Activated naive CD4-positive, alpha-beta T cell treated with anti-CD3 and anti-CD28 coated beads, Interleukin-2, amount 50 U/mL, for 24 hours (primary cell): ENCODE measurements around the gene MON1A.
"Not testable (repeated sequence)": the region's sequence is repeated elsewhere in the genome, so short reads cannot be mapped to it uniquely, and the experiment has no call there.

Source experiments
- H3K27ac Mint-ChIP-seq: one replicate; pipeline ENCODE4 v1.8.0; 2021; ENCODE audit warnings: mild to moderate bottlenecking, mixed read lengths
- H3K27me3 Mint-ChIP-seq: one replicate; pipeline ENCODE4 v1.8.0; 2021; ENCODE audit warnings: mixed read lengths
- H3K36me3 Mint-ChIP-seq: one replicate; pipeline ENCODE4 v1.8.0; 2021; ENCODE audit warnings: mixed read lengths
- H3K4me1 Mint-ChIP-seq: one replicate; pipeline ENCODE4 v1.8.0; 2021; ENCODE audit warnings: mixed read lengths
- H3K4me3 Mint-ChIP-seq: one replicate; pipeline ENCODE4 v1.8.0; 2021; ENCODE audit warnings: mild to moderate bottlenecking, mixed read lengths
- H3K9me3 Mint-ChIP-seq: one replicate; pipeline ENCODE4 v1.8.0; 2021; ENCODE audit warnings: mixed read lengths

The MON1A gene

GRCh38 chr3:49929291-49930167, at the start of gene MON1A:
MON1A (minus strand) TSS chr3:49929811; CDS start chr3:49913346, 16,465 bp downstream.
- Mint-ChIP-seq H3K27me3 (no peaks in the 10 kb centered on the region), H3K4me1 (peaks cover 29% of the 10 kb centered on the region), H3K9me3 (no peaks in the 10 kb centered on the region), H3K36me3 (no peaks in the 10 kb centered on the region), H3K4me3 (peak within 1 kb of the TSS; percentile 88), H3K27ac (peak within 1 kb of the TSS; percentile 77)

DNA sequence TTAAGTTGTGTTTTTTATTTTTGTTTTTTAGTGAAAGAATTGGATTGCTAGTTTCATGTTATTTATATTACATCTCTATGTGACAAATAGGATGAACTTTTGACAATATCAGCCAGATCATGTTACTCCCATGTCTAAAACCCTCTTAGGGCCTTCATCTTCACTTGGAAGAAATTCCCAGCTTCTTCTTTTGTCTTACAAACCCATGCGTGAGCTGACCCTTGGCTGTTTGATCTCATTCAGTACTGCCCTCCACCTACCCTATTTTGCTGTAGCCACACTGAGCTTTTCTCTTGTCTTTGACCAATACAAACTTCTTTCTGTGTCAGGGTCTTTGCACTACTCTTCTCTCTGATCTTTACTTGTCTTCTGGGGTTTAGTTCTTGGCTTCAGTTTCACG, 47.3 kb upstream of the MON1A start:
- no peak overlapping the region for H3K4me3 Mint-ChIP-seq
- H3K27ac Mint-ChIP-seq: no peak overlapping the region
- H3K9me3 Mint-ChIP-seq: no peaks in the 10 kb centered on the region
- peaks cover 11% of the 10 kb centered on the region for H3K36me3 Mint-ChIP-seq
- H3K4me1 Mint-ChIP-seq: no peaks in the 10 kb centered on the region
- H3K27me3 Mint-ChIP-seq: no peaks in the 10 kb centered on the region

GRCh38 chr3:49972656-49973055, 43.0 kb upstream of the MON1A start:
- no peaks in the 10 kb centered on the region for H3K27me3 Mint-ChIP-seq
- H3K27ac Mint-ChIP-seq: no peak overlapping the region
- no peaks in the 10 kb centered on the region for H3K9me3 Mint-ChIP-seq
- no peak overlapping the region for H3K4me3 Mint-ChIP-seq
- H3K4me1 Mint-ChIP-seq: peaks cover 7% of the 10 kb centered on the region
- peaks cover 12% of the 10 kb centered on the region for H3K36me3 Mint-ChIP-seq

DNA sequence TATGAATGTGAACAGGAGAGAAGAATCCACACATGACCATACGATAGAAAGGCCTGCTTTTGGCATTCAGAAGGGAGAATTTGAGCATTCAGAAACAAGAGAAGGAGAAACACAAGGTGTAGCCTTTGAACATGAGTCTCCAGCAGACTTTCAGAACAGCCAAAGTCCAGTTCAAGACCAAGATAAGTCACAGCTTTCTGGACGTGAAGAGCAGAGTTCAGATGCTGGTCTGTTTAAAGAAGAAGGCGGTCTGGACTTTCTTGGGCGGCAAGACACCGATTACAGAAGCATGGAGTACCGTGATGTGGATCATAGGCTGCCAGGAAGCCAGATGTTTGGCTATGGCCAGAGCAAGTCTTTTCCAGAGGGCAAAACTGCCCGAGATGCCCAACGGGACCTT, 38.7 kb upstream of the MON1A start:
- no peak overlapping the region for H3K27ac Mint-ChIP-seq

DNA sequence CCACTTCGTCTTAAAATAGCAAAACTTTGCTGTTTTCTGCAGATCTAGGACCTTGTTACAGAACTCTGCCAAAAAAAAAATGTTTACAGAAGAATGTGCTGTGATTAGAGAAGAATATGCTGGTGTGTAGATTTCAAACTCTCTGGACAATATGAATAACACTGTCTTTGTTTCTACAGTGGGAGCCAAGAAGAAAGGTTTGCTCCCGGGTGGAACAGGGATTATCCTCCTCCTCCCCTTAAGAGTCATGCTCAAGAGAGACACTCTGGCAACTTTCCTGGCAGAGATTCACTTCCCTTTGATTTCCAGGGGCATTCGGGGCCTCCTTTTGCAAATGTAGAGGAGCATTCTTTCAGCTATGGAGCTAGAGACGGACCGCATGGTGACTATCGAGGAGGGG, 37.7 kb upstream of the MON1A start:
- H3K27ac Mint-ChIP-seq: no peak overlapping the region
- H3K9me3 Mint-ChIP-seq: no peaks in the 10 kb centered on the region
- peaks cover 15% of the 10 kb centered on the region for H3K4me1 Mint-ChIP-seq
- no peaks in the 10 kb centered on the region for H3K27me3 Mint-ChIP-seq
- no peak overlapping the region for H3K4me3 Mint-ChIP-seq
- peaks cover 9% of the 10 kb centered on the region for H3K36me3 Mint-ChIP-seq

More for the DNA sequence above, 38.7 kb upstream of the MON1A start:
- Mint-ChIP-seq H3K36me3 (peaks cover 11% of the 10 kb centered on the region), H3K9me3 (no peaks in the 10 kb centered on the region), H3K4me3 (no peak overlapping the region), H3K27me3 (no peaks in the 10 kb centered on the region), H3K4me1 (peaks cover 15% of the 10 kb centered on the region)

DNA sequence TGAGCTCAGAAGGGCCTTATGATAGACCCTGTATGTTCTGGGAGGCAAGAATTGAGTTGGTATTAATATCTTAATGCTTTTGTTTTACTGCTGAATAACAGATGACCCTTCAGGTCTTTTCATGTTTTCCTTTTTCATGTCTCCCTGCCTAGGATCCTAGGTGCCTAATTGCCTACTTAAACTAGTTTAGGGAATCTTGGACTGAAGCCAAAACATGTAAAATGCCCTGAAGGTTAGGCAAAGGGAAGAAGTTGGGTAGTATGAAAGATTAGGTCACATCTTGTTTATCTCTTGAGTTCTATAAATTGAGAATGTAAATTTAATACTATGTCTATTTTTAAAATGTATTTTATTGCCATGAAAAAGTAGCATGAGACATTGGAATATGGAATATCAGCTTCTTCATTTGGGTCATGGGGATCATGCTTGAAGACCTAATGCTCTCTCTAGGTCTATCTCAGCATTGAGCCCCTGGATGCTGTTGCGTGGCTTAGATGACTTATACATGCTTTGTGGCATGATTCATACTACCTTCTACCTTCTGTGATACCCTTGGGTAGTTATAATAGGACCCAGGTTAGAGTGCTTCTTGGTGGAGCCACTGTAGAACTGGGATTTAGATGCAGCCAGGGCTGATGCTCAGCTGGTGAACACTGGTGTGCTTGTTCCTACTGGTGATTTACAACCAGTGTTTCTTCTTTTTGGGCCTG, 36.8 kb upstream of the MON1A start:
- H3K9me3 Mint-ChIP-seq: no peaks in the 10 kb centered on the region
- H3K4me3 Mint-ChIP-seq: no peak overlapping the region
- peaks cover 9% of the 10 kb centered on the region for H3K36me3 Mint-ChIP-seq
- no peaks in the 10 kb centered on the region for H3K27me3 Mint-ChIP-seq
- H3K27ac Mint-ChIP-seq: peak overlapping the region; percentile 62
- peaks cover 15% of the 10 kb centered on the region for H3K4me1 Mint-ChIP-seq

DNA sequence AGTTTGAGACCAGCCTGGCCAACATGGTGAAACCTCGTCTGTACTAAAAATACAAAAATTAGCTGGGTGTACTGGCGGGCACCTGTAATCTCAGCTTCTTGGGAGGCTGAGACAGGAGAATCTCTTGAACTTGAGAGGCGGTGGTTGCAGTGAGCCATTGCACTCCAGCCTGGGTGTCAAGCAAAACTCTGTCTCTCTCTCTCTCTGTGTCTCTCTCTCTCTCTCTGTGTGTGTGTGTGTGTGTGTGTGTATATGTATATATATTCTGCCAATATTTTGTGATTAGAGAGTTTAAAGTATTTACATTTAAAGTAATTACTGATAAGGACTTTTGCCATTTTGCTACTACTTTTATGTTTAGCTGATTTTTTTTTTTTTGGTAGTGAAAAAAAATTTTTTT, 26.0 kb upstream of the MON1A start:
- no peaks in the 10 kb centered on the region for H3K27me3 Mint-ChIP-seq
- H3K36me3 Mint-ChIP-seq: peaks cover 5% of the 10 kb centered on the region
- no peak overlapping the region for H3K4me3 Mint-ChIP-seq
- H3K4me1 Mint-ChIP-seq: peaks cover 29% of the 10 kb centered on the region
- H3K27ac Mint-ChIP-seq: no peak overlapping the region
- no peaks in the 10 kb centered on the region for H3K9me3 Mint-ChIP-seq

- Mint-ChIP-seq H3K9me3 (no peaks in the 10 kb centered on the region), H3K4me3 (no peak overlapping the region), H3K27me3 (no peaks in the 10 kb centered on the region), H3K36me3 (peaks cover 5% of the 10 kb centered on the region), H3K27ac (no peak overlapping the region), H3K4me1 (peaks cover 31% of the 10 kb centered on the region)
Observed at GRCh38 chr3:49952924-49953323, 23.3 kb upstream of the MON1A start.

DNA sequence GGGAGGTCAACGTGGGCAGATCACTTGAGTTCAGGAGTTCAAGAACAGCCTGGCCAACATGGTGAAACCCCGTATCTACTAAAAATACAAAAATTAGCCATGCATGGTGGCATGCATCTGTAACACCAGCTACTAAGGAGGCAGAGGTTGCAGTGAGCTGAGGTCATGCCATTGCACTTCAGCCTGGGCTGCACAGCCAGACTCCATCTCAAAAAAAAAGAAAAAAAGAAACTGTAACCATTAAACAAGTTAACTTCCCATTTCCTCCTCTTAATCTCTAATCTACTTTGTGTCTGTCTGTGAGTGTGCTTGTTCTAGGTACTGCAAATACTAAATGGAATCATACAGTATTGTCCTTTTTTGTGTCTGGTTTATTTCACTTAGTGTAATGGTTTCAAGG, 13.0 kb upstream of the MON1A start:
- Mint-ChIP-seq H3K9me3 (no peaks in the 10 kb centered on the region), H3K27me3 (no peaks in the 10 kb centered on the region), H3K4me3 (peak overlapping the region; percentile 9), H3K36me3 (peaks cover 9% of the 10 kb centered on the region), H3K4me1 (peaks cover 30% of the 10 kb centered on the region), H3K27ac (peak overlapping the region; percentile 25)

GRCh38 chr3:49940667-49941249, 11.1 kb upstream of the MON1A start:
- peak overlapping the region; percentile 99 for H3K4me3 Mint-ChIP-seq

DNA sequence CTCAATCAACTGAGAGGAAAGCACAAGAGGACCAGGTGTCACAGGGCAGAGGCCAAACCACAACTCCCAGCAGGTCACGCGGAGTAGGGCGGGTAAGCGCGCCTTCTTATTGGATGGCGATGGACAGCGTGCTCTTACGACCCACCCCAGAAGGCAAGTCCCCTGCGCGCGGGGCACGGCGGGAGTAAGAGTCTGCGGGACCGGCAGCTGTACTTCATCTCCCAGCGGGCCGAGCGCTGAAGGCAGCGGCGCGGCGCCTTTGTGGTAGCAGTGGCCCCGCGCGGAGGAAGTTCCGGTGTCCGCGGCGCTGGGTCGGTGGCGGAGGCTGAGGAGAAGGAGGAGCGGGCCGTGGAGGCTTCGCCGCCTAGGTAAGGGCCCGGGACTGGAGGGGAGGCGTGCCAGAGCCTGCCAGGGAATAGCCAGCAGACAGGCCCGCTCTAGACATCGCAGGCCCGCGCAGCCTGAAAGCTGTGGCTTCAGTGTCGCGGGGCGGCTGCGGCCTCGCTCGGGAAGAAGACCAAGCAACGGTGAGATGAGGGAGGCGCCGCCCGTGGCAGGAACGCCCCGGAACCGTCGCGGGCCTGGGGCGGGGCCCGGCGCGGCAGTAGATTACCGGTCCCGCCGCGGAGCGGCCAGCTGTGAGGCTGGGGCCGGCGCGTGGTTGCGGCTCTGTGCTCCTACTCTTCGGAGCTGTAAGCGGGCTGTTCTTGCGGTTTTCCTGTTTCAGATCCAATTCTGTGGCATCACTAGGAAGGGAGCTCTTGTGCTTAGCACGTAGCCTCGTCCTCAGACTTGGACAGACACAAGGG, 10.5 kb upstream of the MON1A start, which contains the start of gene RBM6:
RBM6 (plus strand) TSS at position 293 of the 809 bp plus-strand sequence. CDS start 22,492 bp downstream, outside the sequence.
- Mint-ChIP-seq H3K4me1 (peaks cover 20% of the 10 kb centered on the region), H3K36me3 (peaks cover 7% of the 10 kb centered on the region), H3K9me3 (no peaks in the 10 kb centered on the region), H3K27ac (peak within 1 kb of the TSS; percentile 99), H3K27me3 (no peaks in the 10 kb centered on the region), H3K4me3 (peak within 1 kb of the TSS; percentile 99)

More at GRCh38 chr3:49940667-49941249, 11.1 kb upstream of the MON1A start:
- Mint-ChIP-seq H3K9me3 (no peaks in the 10 kb centered on the region), H3K27ac (peak overlapping the region; percentile 88), H3K4me1 (peaks cover 20% of the 10 kb centered on the region), H3K27me3 (no peaks in the 10 kb centered on the region), H3K36me3 (peaks cover 7% of the 10 kb centered on the region)

- H3K4me3 Mint-ChIP-seq: no peak overlapping the region
- no peaks in the 10 kb centered on the region for H3K36me3 Mint-ChIP-seq
- no peaks in the 10 kb centered on the region for H3K9me3 Mint-ChIP-seq
- no peaks in the 10 kb centered on the region for H3K27me3 Mint-ChIP-seq
- peaks cover 7% of the 10 kb centered on the region for H3K4me1 Mint-ChIP-seq
- H3K27ac Mint-ChIP-seq: no peak overlapping the region
Observed at GRCh38 chr3:49937090-49937489, 7.5 kb upstream of the MON1A start.

- H3K4me3 Mint-ChIP-seq: not testable (repeated sequence)
Observed at GRCh38 chr3:49932281-49932680, 2.7 kb upstream of the MON1A start.

DNA sequence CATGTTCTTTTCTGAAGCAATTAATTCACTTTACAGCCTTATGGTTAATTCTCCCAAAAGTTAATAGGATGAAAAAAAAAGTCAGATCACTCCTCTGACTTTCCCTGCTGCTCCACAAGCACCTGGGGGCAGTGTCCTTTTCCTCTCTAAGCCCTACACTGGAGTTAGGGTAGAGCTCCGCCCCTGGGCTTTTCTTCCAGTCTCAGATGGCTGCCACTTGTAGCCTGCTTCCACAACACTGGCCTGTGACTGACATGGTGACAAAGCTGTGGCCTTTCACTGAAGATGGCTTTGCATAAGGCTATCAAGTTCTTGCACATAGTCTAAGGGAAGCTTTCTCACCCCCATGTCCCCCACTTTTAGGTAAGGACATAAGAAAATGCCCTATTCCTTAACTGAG, 1.3 kb upstream of the MON1A start:
- H3K27ac Mint-ChIP-seq: peak overlapping the region; percentile 51
- H3K27me3 Mint-ChIP-seq: no peaks in the 10 kb centered on the region
- peak overlapping the region; percentile 24 for H3K4me3 Mint-ChIP-seq
- no peaks in the 10 kb centered on the region for H3K36me3 Mint-ChIP-seq
- H3K4me1 Mint-ChIP-seq: peaks cover 28% of the 10 kb centered on the region
- no peaks in the 10 kb centered on the region for H3K9me3 Mint-ChIP-seq

More at GRCh38 chr3:49932281-49932680, 2.7 kb upstream of the MON1A start:
- not testable (repeated sequence) for H3K27me3 Mint-ChIP-seq, H3K9me3 Mint-ChIP-seq, H3K36me3 Mint-ChIP-seq, H3K27ac Mint-ChIP-seq
- peaks cover 21% of the 10 kb centered on the region for H3K4me1 Mint-ChIP-seq

DNA sequence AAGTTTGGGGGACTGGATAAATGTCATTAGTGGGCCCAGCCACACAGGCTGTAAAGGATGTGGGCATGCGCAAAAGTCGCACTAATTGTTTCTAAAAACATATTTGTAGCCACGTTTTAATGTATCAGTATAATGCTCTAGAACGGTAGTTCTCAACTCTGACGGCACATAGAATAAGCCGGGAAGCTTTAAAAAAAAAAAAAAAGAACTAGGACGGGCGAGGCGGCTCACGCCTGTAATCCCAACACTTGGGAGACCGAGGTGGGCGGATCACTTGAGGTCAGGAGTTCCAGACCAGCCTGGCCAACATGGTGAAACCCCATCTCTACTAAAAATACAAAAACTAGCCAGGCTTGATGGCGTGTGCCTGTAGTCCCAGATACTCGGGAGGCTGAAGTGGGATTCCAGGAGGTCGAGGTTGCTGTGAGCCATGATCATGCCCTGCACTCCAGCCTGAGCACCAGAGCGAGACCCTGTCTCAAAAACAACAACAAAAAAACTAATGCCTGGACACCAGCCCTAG, 618 bp upstream of the MON1A start:
- Mint-ChIP-seq H3K9me3 (no peaks in the 10 kb centered on the region), H3K36me3 (no peaks in the 10 kb centered on the region), H3K27ac (peak overlapping the region; percentile 77), H3K4me1 (peaks cover 29% of the 10 kb centered on the region), H3K4me3 (peak overlapping the region; percentile 88), H3K27me3 (no peaks in the 10 kb centered on the region)
